22Rv1 (cell line): Measurements from ENCODE around the gene TNPO3.

Experiments used
- CTCF ChIP-seq: fragments of 450-650 bp; IDR thresholded peaks from 2 replicates; pipeline ENCODE4 v1.5.1; 2017; ENCODE audit warnings: mild to moderate bottlenecking
- ZFX ChIP-seq: fragments of 450-650 bp; IDR thresholded peaks from 2 replicates; pipeline ENCODE4 v1.6.1; 2017; ENCODE audit warnings: antibody characterized with exemption, borderline replicate concordance

- TF ChIP-seq CTCF (no peak), ZFX (no peak)
Measured at GRCh38 chr7:128919881-128920799, 134.8 kb downstream of the TNPO3 start.
